K562 (cell line): Measurements from ENCODE around the gene NPAS3. TPM values are rescaled to one million over a fixed set of nuclear protein-coding genes. Genes with fewer than 3 reads are reported as not detected.

Experiments used
- ATAC-seq: fragments of 200-7000 bp; cut with Tn5 transposase; 3 replicates; pipeline ENCODE4 v1.9.1; 2020; ENCODE audit warnings: moderate library complexity
- BruUV-seq: library from RNA; stranded (reverse); fragments of 400-500 nt; replicated peaks from 2 replicates; lab custom pipeline; 2021; lab: Mats Ljungman, UMichigan
- CTCF ChIA-PET: fragments of 300-600 bp; formaldehyde crosslinking; extraction: SDS; loops from one replicate; lab custom pipeline; 2021; ENCODE audit warnings: low intra/inter-chr PET ratio; lab: Yijun Ruan, JAX
- POLR2A ChIA-PET: fragments of 300-600, 350-650 bp; sonication (Branson Sonifier 250); formaldehyde crosslinking; extraction: SDS; loops from one replicate; lab custom pipeline; 2021; ENCODE audit warnings: antibody characterized with exemption, inconsistent platforms; lab: Yijun Ruan, JAX
- DNase-seq, 4 experiments: peaks; one replicate each; pipeline versions ENCODE4 v3.0.0 to v3.0.0-alpha.2; 2011 to 2018; ENCODE audit warnings: low spot score in 3 of 4, mixed read lengths in 3 of 4; ENCODE audit errors: extremely low read depth in 1 of 4
- FAIRE-seq: peaks from 2 replicates; lab custom pipeline; 2011; peaks lifted over from hg19 to GRCh38; lab: Jason Lieb, UNC
- H2AFZ ChIP-seq: 2 replicates; pipeline ENCODE4 v1.6.0; 2011; ENCODE audit warnings: low read depth, low read length, control low read depth, inconsistent platforms
- H3K27ac ChIP-seq: fragments of 200-600 bp; 3 replicates; pipeline ENCODE4 v1.8.0; 2011; ENCODE audit warnings: low read depth, mild to moderate bottlenecking, control low read depth, inconsistent platforms, low read length, moderate library complexity, mixed read lengths; ENCODE audit errors: extremely low read depth
- H3K27me3 ChIP-seq, 2 experiments: fragments of 300-600 bp in 1 of 2; 2 replicates in 1 of 2; 3 replicates in 1 of 2; pipeline versions ENCODE4 v1.6.0 to v1.8.0; 2011; ENCODE audit warnings: inconsistent platforms in 2 of 2, low read length in 2 of 2, mild to moderate bottlenecking in 1 of 2, mixed read lengths in 1 of 2, moderate library complexity in 1 of 2; ENCODE audit not compliant: control insufficient read depth in 2 of 2, insufficient read depth in 2 of 2
- H3K36me3 ChIP-seq: fragments of 300-600 bp; 3 replicates; pipeline ENCODE4 v1.8.0; 2011; ENCODE audit warnings: mild to moderate bottlenecking, low read length, inconsistent platforms; ENCODE audit not compliant: control insufficient read depth, insufficient read depth
- H3K4me1 ChIP-seq, 2 experiments: fragments of 200-600 bp in 1 of 2; replicated peaks in 1 of 2; 2 replicates in 1 of 2; 3 replicates in 1 of 2; pipeline versions ENCODE4 v1.5.1 to v1.8.0; 2011; ENCODE audit warnings: inconsistent platforms in 2 of 2, low read length in 2 of 2, mild to moderate bottlenecking in 1 of 2, mixed read lengths in 1 of 2, moderate library complexity in 1 of 2; ENCODE audit not compliant: control insufficient read depth in 2 of 2, insufficient read depth in 2 of 2
- H3K4me2 ChIP-seq: 2 replicates; pipeline ENCODE4 v1.6.1; 2011; ENCODE audit warnings: low read length, control low read depth, inconsistent platforms, mixed read lengths; ENCODE audit not compliant: insufficient read depth
- H3K4me3 ChIP-seq: fragments of 200-600 bp; sonication (generic), shearing (Covaris generic); 2 replicates; pipeline ENCODE4 v1.5.1; 2016; ENCODE audit warnings: control low read depth, inconsistent platforms
- H3K79me2 ChIP-seq: fragments of 200-600 bp; 3 replicates; pipeline ENCODE4 v1.8.0; 2011; ENCODE audit warnings: low read length, inconsistent platforms; ENCODE audit not compliant: control insufficient read depth, insufficient read depth
- H3K9ac ChIP-seq, 2 experiments: 2 replicates each; pipeline versions ENCODE4 v1.6.0 to v1.6.1; 2011; ENCODE audit warnings: low read depth in 2 of 2, low read length in 2 of 2, control low read depth in 1 of 2, inconsistent platforms in 1 of 2, mild to moderate bottlenecking in 1 of 2, mixed read lengths in 1 of 2; ENCODE audit not compliant: insufficient read depth in 1 of 2
- H3K9me1 ChIP-seq: one replicate; pipeline ENCODE4 v1.6.0; 2011; ENCODE audit warnings: inconsistent platforms, mild to moderate bottlenecking, low read length, moderate library complexity; ENCODE audit not compliant: control insufficient read depth, insufficient read depth
- H3K9me3 ChIP-seq: replicated peaks from 2 replicates; pipeline ENCODE4 v1.5.1; 2011; ENCODE audit warnings: low read depth, low read length, inconsistent platforms; ENCODE audit not compliant: control insufficient read depth, insufficient read depth
- H4K20me1 ChIP-seq: replicated peaks from 2 replicates; pipeline ENCODE4 v1.6.1; 2011; ENCODE audit warnings: low read length, inconsistent platforms, mixed read lengths; ENCODE audit not compliant: control insufficient read depth, insufficient read depth
- ARID2 ChIP-seq: fragments of 450-650 bp; IDR thresholded peaks from 2 replicates; pipeline ENCODE4 v1.6.1; 2017; ENCODE audit warnings: antibody characterized with exemption, mild to moderate bottlenecking
- CREBBP ChIP-seq: IDR thresholded peaks from one replicate; pipeline ENCODE4 v1.6.1; 2012; ENCODE audit warnings: low read depth, mild to moderate bottlenecking, control low read depth, inconsistent platforms, low read length
- E2F6 ChIP-seq, 2 experiments: IDR thresholded peaks; 2 replicates each; pipeline ENCODE4 v1.6.1; 2011; ENCODE audit warnings: borderline replicate concordance in 1 of 2, control low read depth in 1 of 2, low read depth in 1 of 2, low read length in 1 of 2, mild to moderate bottlenecking in 1 of 2, mixed read lengths in 1 of 2, moderate library complexity in 1 of 2; ENCODE audit not compliant: insufficient read depth in 1 of 2, insufficient read length in 1 of 2, poor library complexity in 1 of 2, severe bottlenecking in 1 of 2; ENCODE audit errors: extremely low read depth in 1 of 2
- ETV6 ChIP-seq, 3 experiments: fragments of 150-350 bp in 1 of 3; sonication (generic) in 1 of 3; formaldehyde crosslinking in 1 of 3; IDR thresholded peaks; 2 replicates each; pipeline versions ENCODE4 v1.6.1 to v1.8.0; 2014 to 2022; ENCODE audit warnings: borderline replicate concordance in 2 of 3, low read depth in 2 of 3, antibody characterized with exemption in 1 of 3, low read length in 1 of 3, mild to moderate bottlenecking in 1 of 3, missing genetic modification reagents in 1 of 3
- HDAC1 ChIP-seq, 2 experiments: fragments of 450-650 bp; IDR thresholded peaks; 2 replicates each; pipeline ENCODE4 v1.6.1; 2016 to 2017; ENCODE audit warnings: inconsistent platforms in 1 of 2, mild to moderate bottlenecking in 1 of 2, moderate library complexity in 1 of 2
- HNRNPK ChIP-seq: fragments of 200-400 bp; formaldehyde crosslinking; IDR thresholded peaks from one replicate; pipeline ENCODE4 v1.6.1; 2018; ENCODE audit warnings: mild to moderate bottlenecking, low read depth, low read length; ENCODE audit not compliant: poor library complexity, severe bottlenecking
- HOXB6 ChIP-seq: fragments of 250-450 bp; sonication (Bioruptor Pico); IDR thresholded peaks from 2 replicates; pipeline ENCODE4 v1.5.1; 2022; ENCODE audit warnings: mild to moderate bottlenecking, borderline replicate concordance
- JUN ChIP-seq, 2 experiments: sonication (generic) in 1 of 2; formaldehyde crosslinking in 1 of 2; IDR thresholded peaks; 2 replicates each; pipeline versions ENCODE4 v1.6.1 to v1.8.0; 2012 to 2022; ENCODE audit warnings: borderline replicate concordance in 2 of 2, mild to moderate bottlenecking in 2 of 2, improper control_type of control experiment in 1 of 2, low read depth in 1 of 2, low read length in 1 of 2, missing genetic modification reagents in 1 of 2
- NFXL1 ChIP-seq: fragments of 450-650 bp; formaldehyde crosslinking; IDR thresholded peaks from 2 replicates; pipeline ENCODE4 v1.4.0; 2021; ENCODE audit warnings: mild to moderate bottlenecking
- SRSF1 ChIP-seq: fragments of 200-400 bp; formaldehyde crosslinking; IDR thresholded peaks from 2 replicates; pipeline ENCODE4 v1.6.1; 2017; ENCODE audit warnings: mild to moderate bottlenecking, low read depth, low read length, moderate library complexity
- ZC3H11A ChIP-seq: IDR thresholded peaks from 2 replicates; pipeline ENCODE4 v1.6.1; 2012; ENCODE audit warnings: low read depth, low read length, improper control_type of control experiment
- ZNF644 ChIP-seq: fragments of 200-800 bp; sonication (Bioruptor generic); IDR thresholded peaks from 2 replicates; pipeline ENCODE4 v1.6.1; 2016; ENCODE audit warnings: low read depth, missing genetic modification characterization, missing compliant biosample characterization
- ZNF668 ChIP-seq: fragments of 250-450 bp; sonication (Bioruptor Pico); IDR thresholded peaks from 2 replicates; pipeline ENCODE4 v1.8.0; 2022; ENCODE audit warnings: mild to moderate bottlenecking, inconsistent platforms
- ZNF75A ChIP-seq: fragments of 450-650 bp; formaldehyde crosslinking; IDR thresholded peaks from 2 replicates; pipeline ENCODE4 v1.4.0; 2020; ENCODE audit warnings: mild to moderate bottlenecking
- WGBS: fragments of 100-300 bp; shearing (Covaris generic); methylation state at CpG from one replicate; pipeline ENCODE4 v1.1.6; 2016; ENCODE audit warnings: low coverage, mixed read lengths; ENCODE audit not compliant: insufficient coverage; ENCODE audit errors: missing lambda C conversion rate; 5-methylcytosine and 5-hydroxymethylcytosine counted together
- in situ Hi-C: fragments of 300-500 bp; cut with MboI; formaldehyde crosslinking; loops from 4 replicates; pipeline ENCODE4 v1.15.0; 2018; ENCODE audit warnings: inconsistent platforms, mixed read lengths
- intact Hi-C: fragments of 100-400 bp; cut with micrococcal nuclease; formaldehyde crosslinking; loops from 2 replicates; pipeline ENCODE4 v1.14.2; 2022
- polyA plus RNA-seq, 8 experiments: library from polyadenylated mRNA; depleted of rRNA in 4 of 8; stranded (reverse) in 5 of 8; unstranded in 3 of 8; fragments of >200 nt; fragmentation: Nextera tagmentation in 2 of 8; fragmentation: Illumina TruSeq in 1 of 8; extraction: Ambion mirVana in 2 of 8; extraction: Trizol in 1 of 8; gene quantifications; 2 replicates each; pipeline versions ENCODE4 v1.2.1 to v1.2.3, GENCODE V29; 2011 to 2014; ENCODE audit warnings: inconsistent platforms in 1 of 8, missing spikeins in 1 of 8
- total RNA-seq, 7 experiments: library from RNA; depleted of rRNA in 6 of 7; stranded (reverse); fragments of >200 nt in 6 of 7; fragmentation: Illumina TruSeq in 2 of 7; extraction: Trizol in 2 of 7; gene quantifications; 2 replicates each; pipeline versions ENCODE4 v1.2.1 to v1.2.3, GENCODE V29; 2011 to 2021; ENCODE audit warnings: low replicate concordance in 1 of 7
- TF ChIP-seq, protein P1 (sequence below): fragments of 250-450 bp; sonication (Bioruptor Pico); IDR thresholded peaks from 2 replicates; pipeline ENCODE4 v1.5.0; 2020; ENCODE audit warnings: mild to moderate bottlenecking
- TF ChIP-seq, protein P2 (sequence below): sonication (generic); formaldehyde crosslinking; IDR thresholded peaks from 2 replicates; pipeline ENCODE4 v1.8.0; 2022; ENCODE audit warnings: mild to moderate bottlenecking, missing genetic modification reagents

NPAS3 gene
- total and polyA plus RNA-seq, 9 of the 15 experiments (the other 6 are each of a cell fraction or from before 2014, with no cell fraction given): 0.04 TPM; not detected in 8

- WGBS: 0% methylated on average over 2 of the region's 2 CpGs
- H3K9me3 ChIP-seq: no peaks in the 10 kb centered on the region
- no peaks in the 10 kb centered on the region for H4K20me1 ChIP-seq
- ATAC-seq (no peak), DNase-seq (no peak), FAIRE-seq (no peak)
- TF ChIP-seq HOXB6 (CRISPR knock-in tag): no peak
- TF ChIP-seq, protein P1, sequence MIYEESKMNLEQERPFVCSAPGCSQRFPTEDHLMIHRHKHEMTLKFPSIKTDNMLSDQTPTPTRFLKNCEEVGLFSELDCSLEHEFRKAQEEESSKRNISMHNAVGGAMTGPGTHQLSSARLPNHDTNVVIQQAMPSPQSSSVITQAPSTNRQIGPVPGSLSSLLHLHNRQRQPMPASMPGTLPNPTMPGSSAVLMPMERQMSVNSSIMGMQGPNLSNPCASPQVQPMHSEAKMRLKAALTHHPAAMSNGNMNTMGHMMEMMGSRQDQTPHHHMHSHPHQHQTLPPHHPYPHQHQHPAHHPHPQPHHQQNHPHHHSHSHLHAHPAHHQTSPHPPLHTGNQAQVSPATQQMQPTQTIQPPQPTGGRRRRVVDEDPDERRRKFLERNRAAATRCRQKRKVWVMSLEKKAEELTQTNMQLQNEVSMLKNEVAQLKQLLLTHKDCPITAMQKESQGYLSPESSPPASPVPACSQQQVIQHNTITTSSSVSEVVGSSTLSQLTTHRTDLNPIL: no peak
- TF ChIP-seq CREBBP: no peak
- no peak for TF ChIP-seq JUN (IDR thresholded peaks at IDR 0.05; ENCODE audit: borderline replicate concordance, low read depth, low read length)
- TF ChIP-seq JUN (CRISPR knock-in tag; IDR thresholded peaks at IDR 0.05; ENCODE audit: borderline replicate concordance): no peak
- no peak for TF ChIP-seq ZNF668 (CRISPR knock-in tag)
- no peak for TF ChIP-seq HDAC1 (IDR thresholded peaks at IDR 0.05)
- TF ChIP-seq NFXL1 (CRISPR knock-in tag): no peak
- TF ChIP-seq HNRNPK: no peak
- no peak for TF ChIP-seq ETV6 (IDR thresholded peaks at IDR 0.05; ENCODE audit: borderline replicate concordance in 1 of 2, low read depth in 2 of 2, low read length in 1 of 2)
- TF ChIP-seq ETV6 (CRISPR knock-in tag; IDR thresholded peaks at IDR 0.05; ENCODE audit: borderline replicate concordance): no peak
- no peak for TF ChIP-seq ARID2
- TF ChIP-seq SRSF1: no peak
- TF ChIP-seq E2F6 (IDR thresholded peaks at IDR 0.05; ENCODE audit: borderline replicate concordance in 1 of 2, extremely low read depth in 1 of 2, insufficient read depth in 1 of 2, insufficient read length in 1 of 2, low read depth in 1 of 2, low read length in 1 of 2, poor library complexity in 1 of 2, severe bottlenecking in 1 of 2): no peak
- TF ChIP-seq, protein P2, sequence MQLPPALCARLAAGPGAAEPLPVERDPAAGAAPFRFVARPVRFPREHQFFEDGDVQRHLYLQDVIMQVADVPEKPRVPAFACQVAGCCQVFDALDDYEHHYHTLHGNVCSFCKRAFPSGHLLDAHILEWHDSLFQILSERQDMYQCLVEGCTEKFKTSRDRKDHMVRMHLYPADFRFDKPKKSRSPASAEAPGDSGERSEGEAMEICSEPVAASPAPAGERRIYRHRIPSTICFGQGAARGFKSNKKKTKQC (CRISPR knock-in tag): no peak
- TF ChIP-seq ZNF75A: no peak
- no peak for TF ChIP-seq ZC3H11A
- TF ChIP-seq ZNF644: no peak
- no peak overlapping the region for H2AFZ ChIP-seq
- no peaks in the 10 kb centered on the region for H3K9me1 ChIP-seq
- POLR2A ChIA-PET: no interaction called here
- no peaks in the 10 kb centered on the region for H3K79me2 ChIP-seq
- H3K36me3 ChIP-seq: no peaks in the 10 kb centered on the region
- CTCF ChIA-PET: no interaction called here
- H3K4me1 ChIP-seq: no peaks in the 10 kb centered on the region
- no peak overlapping the region for H3K27ac ChIP-seq
- intact Hi-C loops (no loop called here), in situ Hi-C loops (no loop called here)
- no peak overlapping the region for H3K9ac ChIP-seq
- no peak overlapping the region for H3K4me3 ChIP-seq
- no peak overlapping the region for H3K4me2 ChIP-seq
- no peaks in the 10 kb centered on the region for H3K27me3 ChIP-seq
- BruUV-seq: no TSS peak
Measured at GRCh38 chr14:32968972-32969544, 30.4 kb downstream of the NPAS3 start.
